Calu3 (cell line): Measurements from ENCODE around the gene RNF17. TPM values are rescaled to one million over a fixed set of nuclear protein-coding genes. Genes with fewer than 3 reads are reported as not detected.

Experiments
- BruUV-seq: library from RNA; stranded (reverse); fragments of 400-500 nt; replicated peaks from 2 replicates; lab custom pipeline; 2021; lab: Mats Ljungman, UMichigan
- CTCF ChIA-PET: fragments of 300-600 bp; sonication (Branson Sonifier 250); formaldehyde crosslinking; loops from one replicate; lab custom pipeline; 2022; ENCODE audit warnings: antibody characterized with exemption; lab: Charles Lee
- DNase-seq: peaks from one replicate; pipeline ENCODE4 v3.0.0; 2022
- H3K27ac Mint-ChIP-seq: one replicate; pipeline ENCODE4 v1.8.0; 2022; ENCODE audit warnings: mixed read lengths; ENCODE audit not compliant: unreplicated experiment
- H3K27me3 Mint-ChIP-seq: one replicate; pipeline ENCODE4 v1.8.0; 2022; ENCODE audit warnings: mixed read lengths; ENCODE audit not compliant: unreplicated experiment
- H3K36me3 Mint-ChIP-seq: one replicate; pipeline ENCODE4 v1.8.0; 2022; ENCODE audit warnings: mild to moderate bottlenecking, moderate library complexity, mixed read lengths; ENCODE audit not compliant: insufficient read depth, unreplicated experiment
- H3K4me1 Mint-ChIP-seq: one replicate; pipeline ENCODE4 v1.8.0; 2022; ENCODE audit warnings: mild to moderate bottlenecking, low read depth, mixed read lengths; ENCODE audit not compliant: unreplicated experiment
- H3K4me3 Mint-ChIP-seq: one replicate; pipeline ENCODE4 v1.8.0; 2022; ENCODE audit warnings: mild to moderate bottlenecking, low read depth, moderate library complexity, mixed read lengths; ENCODE audit not compliant: unreplicated experiment
- H3K9me3 Mint-ChIP-seq: one replicate; pipeline ENCODE4 v1.8.0; 2022; ENCODE audit warnings: low read depth, mixed read lengths; ENCODE audit not compliant: unreplicated experiment
- CTCF ChIP-seq: fragments of 200-600 bp; IDR thresholded peaks from one replicate; pipeline ENCODE4 v1.8.0; 2022; ENCODE audit warnings: antibody characterized with exemption; ENCODE audit not compliant: unreplicated experiment
- intact Hi-C: fragments of 100-400 bp; cut with micrococcal nuclease; formaldehyde crosslinking; loops from one replicate; pipeline ENCODE4 v1.10.0; 2022; ENCODE audit not compliant: unreplicated experiment
- total RNA-seq: library from RNA; stranded (reverse); gene quantifications from 2 replicates; pipeline ENCODE4 v1.2.3, GENCODE V29; 2022

Gene RNF17
- total RNA-seq, 1 experiment from 2014 or later, result not detected

- no TSS peak for BruUV-seq
- Mint-ChIP-seq H3K9me3 (no peaks in the 10 kb centered on the region), H3K36me3 (no peaks in the 10 kb centered on the region), H3K27me3 (no peaks in the 10 kb centered on the region), H3K27ac (no peak overlapping the region), H3K4me1 (no peaks in the 10 kb centered on the region), H3K4me3 (no peak overlapping the region)
- TF ChIP-seq CTCF, result no peak
- no peak for DNase-seq
- intact Hi-C loops, result no loop called here
- CTCF ChIA-PET, result no interaction called here
These were observed 104.9 kb downstream of the RNF17 start for GRCh38 chr13:24868874-24869273.

- Mint-ChIP-seq H3K27me3 (no peaks in the 10 kb centered on the region), H3K4me1 (no peaks in the 10 kb centered on the region), H3K9me3 (no peaks in the 10 kb centered on the region), H3K27ac (no peak overlapping the region), H3K4me3 (no peak overlapping the region), H3K36me3 (no peaks in the 10 kb centered on the region)
- CTCF ChIA-PET, result no interaction called here
- BruUV-seq, result no TSS peak
- TF ChIP-seq CTCF, result no peak
- DNase-seq, result no peak
- intact Hi-C loops, result no loop called here
These were observed 106.4 kb downstream of the RNF17 start for GRCh38 chr13:24870380-24870760.

DNA sequence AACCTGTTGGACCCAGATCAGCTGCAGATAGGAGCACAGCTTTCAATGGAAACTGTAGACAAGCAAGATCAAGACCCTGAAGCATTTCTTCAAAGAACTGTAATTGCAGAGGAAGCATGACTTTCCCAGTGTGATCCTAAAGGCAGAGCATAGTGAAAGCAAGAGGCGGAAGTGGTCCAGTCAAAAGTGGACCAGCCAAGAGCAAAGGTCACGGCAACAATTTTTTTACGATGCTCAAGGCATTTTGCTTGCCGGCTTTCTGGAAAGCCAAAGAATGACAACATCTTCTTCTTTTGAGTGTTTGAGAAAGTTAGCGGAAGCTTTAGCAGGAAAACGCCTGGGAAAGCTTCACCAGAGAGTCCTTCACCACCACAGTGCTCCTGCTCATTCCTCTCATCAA, 111.6 kb downstream of the RNF17 start:
- Mint-ChIP-seq H3K27ac (no peak overlapping the region), H3K9me3 (no peaks in the 10 kb centered on the region), H3K4me3 (no peak overlapping the region), H3K27me3 (no peaks in the 10 kb centered on the region), H3K4me1 (no peaks in the 10 kb centered on the region), H3K36me3 (no peaks in the 10 kb centered on the region)
- no peak for DNase-seq
- TF ChIP-seq CTCF, result no peak
- no TSS peak for BruUV-seq
- intact Hi-C loops, result no loop called here
- CTCF ChIA-PET, result no interaction called here

- no peaks in the 10 kb centered on the region for H3K9me3 Mint-ChIP-seq
- H3K27ac Mint-ChIP-seq, result no peak overlapping the region
- TF ChIP-seq CTCF, result no peak
- intact Hi-C loops, result no loop called here
- H3K4me3 Mint-ChIP-seq, result no peak overlapping the region
- CTCF ChIA-PET, result no interaction called here
- DNase-seq, result no peak
- H3K27me3 Mint-ChIP-seq, result no peaks in the 10 kb centered on the region
- BruUV-seq, result no TSS peak
- no peaks in the 10 kb centered on the region for H3K4me1 Mint-ChIP-seq
- H3K36me3 Mint-ChIP-seq, result no peaks in the 10 kb centered on the region
These were observed 113.6 kb downstream of the RNF17 start for GRCh38 chr13:24877531-24877930.
